ENCODE results near the gene NPRL2.

Gene NPRL2

GRCh38 chr3:50322115-50322385 is 28.5 kb downstream of the NPRL2 start:
- peaks cover 31% of the 10 kb centered on the region for H3K4me1 ChIP-seq (ENCODE audit: control insufficient read depth, insufficient read depth, low read length)
- 5% methylated on average over 14 of the region's 14 CpGs for WGBS, 2 experiments
- H3K27ac ChIP-seq (ENCODE audit: insufficient read depth, low read depth, low read length, poor library complexity, severe bottlenecking) = no peak overlapping the region
- H3K36me3 ChIP-seq (ENCODE audit: control insufficient read depth, insufficient read depth, low read length) = peaks cover 24% of the 10 kb centered on the region
- no peaks in the 10 kb centered on the region for H3K9me3 ChIP-seq (ENCODE audit: control insufficient read depth, low read length)
- H3K4me3 ChIP-seq (ENCODE audit: insufficient read depth, low read depth, low read length) = peak overlapping the region; percentile 89
- no peaks in the 10 kb centered on the region for H3K27me3 ChIP-seq (ENCODE audit: control insufficient read depth, insufficient read depth, low read length, poor library complexity, severe bottlenecking)

DNA sequence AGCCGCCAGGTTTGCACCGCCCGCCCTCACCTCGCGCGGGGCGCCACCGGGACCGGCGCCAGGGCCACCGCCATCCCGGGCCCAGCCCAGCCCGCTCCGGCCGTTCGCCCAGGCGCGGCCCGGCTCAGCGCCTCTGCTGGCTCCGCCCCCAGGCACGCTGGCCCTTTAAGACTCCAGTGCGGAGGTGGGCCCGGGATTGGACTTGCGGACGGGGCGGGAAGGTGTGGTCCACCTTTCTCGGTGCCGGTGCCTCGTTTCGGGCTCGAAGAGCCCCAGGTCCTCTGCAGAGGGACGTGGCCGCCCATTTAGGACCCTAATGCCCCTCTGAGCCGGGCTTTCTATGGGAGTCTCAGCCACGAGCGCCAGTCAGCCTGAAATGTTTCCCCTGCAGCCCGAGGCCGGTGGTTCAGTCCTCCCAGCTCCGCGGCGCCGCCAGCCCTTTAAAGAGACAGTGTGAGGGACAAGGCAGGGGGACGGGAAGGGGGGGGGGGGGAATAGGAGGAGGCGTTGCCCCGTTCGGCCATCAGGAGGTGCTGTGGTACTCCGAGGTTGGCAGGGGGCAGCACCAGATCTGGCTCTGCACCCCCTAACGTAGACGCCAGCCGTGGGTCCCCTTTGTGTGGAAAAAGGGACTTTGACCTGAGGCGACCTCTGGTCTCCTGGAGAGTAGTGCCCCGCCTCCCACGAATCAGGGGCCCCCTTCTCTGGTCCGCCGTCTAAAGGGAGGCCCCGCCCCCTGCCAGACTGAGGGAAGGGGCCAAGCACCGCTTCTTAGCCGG is 29.1 kb downstream of the NPRL2 start:
- peaks cover 24% of the 10 kb centered on the region for H3K36me3 ChIP-seq (ENCODE audit: control insufficient read depth, insufficient read depth, low read length)
- 0% methylated on average over 59 of the region's 59 CpGs for WGBS, 2 experiments
- H3K27ac ChIP-seq (ENCODE audit: insufficient read depth, low read depth, low read length, poor library complexity, severe bottlenecking) = peak overlapping the region; percentile 99
- H3K27me3 ChIP-seq (ENCODE audit: control insufficient read depth, insufficient read depth, low read length, poor library complexity, severe bottlenecking) = no peaks in the 10 kb centered on the region
- H3K4me3 ChIP-seq (ENCODE audit: insufficient read depth, low read depth, low read length) = peak overlapping the region; percentile 89
- H3K4me1 ChIP-seq (ENCODE audit: control insufficient read depth, insufficient read depth, low read length) = peaks cover 29% of the 10 kb centered on the region
- H3K9me3 ChIP-seq (ENCODE audit: control insufficient read depth, low read length) = no peaks in the 10 kb centered on the region

DNA sequence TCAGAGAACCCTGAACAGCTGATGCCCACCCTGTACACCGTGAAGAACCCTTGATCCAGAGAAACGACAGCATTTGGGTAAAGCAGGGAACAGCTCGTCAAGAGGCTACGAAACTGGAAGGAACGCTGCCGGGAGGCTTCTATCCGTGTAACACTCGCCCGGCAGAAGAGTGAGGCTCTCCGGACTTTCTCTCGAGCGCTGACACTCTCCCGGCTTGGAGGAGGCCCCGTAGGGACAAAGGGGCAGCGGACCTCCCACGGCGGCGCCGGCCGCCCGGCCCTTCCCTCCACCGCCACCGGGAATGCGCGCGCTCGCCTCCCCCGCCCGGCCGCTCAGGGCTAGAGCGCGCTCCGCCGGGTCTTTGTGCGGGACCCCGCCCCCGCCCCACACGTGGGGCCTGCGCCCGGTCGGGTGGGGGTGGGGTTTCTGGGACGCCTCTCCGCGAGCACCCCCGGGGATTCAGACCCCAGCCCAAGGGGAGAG is 29.7 kb downstream of the NPRL2 start:
- 0 to 1% methylated on average over 45 of the region's 45 CpGs for WGBS, 2 experiments
- H3K27ac ChIP-seq (ENCODE audit: insufficient read depth, low read depth, low read length, poor library complexity, severe bottlenecking) = peak overlapping the region; percentile 99
- H3K4me3 ChIP-seq (ENCODE audit: insufficient read depth, low read depth, low read length) = peak overlapping the region; percentile 89
- peaks cover 29% of the 10 kb centered on the region for H3K4me1 ChIP-seq (ENCODE audit: control insufficient read depth, insufficient read depth, low read length)
- no peaks in the 10 kb centered on the region for H3K9me3 ChIP-seq (ENCODE audit: control insufficient read depth, low read length)
- H3K27me3 ChIP-seq (ENCODE audit: control insufficient read depth, insufficient read depth, low read length, poor library complexity, severe bottlenecking) = no peaks in the 10 kb centered on the region
- H3K36me3 ChIP-seq (ENCODE audit: control insufficient read depth, insufficient read depth, low read length) = peaks cover 22% of the 10 kb centered on the region

- Histone ChIP-seq H3K36me3 (ENCODE audit: control insufficient read depth, insufficient read depth, low read length) (peaks cover 20% of the 10 kb centered on the region), H3K9me3 (ENCODE audit: control insufficient read depth, low read length) (no peaks in the 10 kb centered on the region), H3K4me1 (ENCODE audit: control insufficient read depth, insufficient read depth, low read length) (peaks cover 29% of the 10 kb centered on the region), H3K27ac (ENCODE audit: insufficient read depth, low read depth, low read length, poor library complexity, severe bottlenecking) (no peak overlapping the region), H3K4me3 (ENCODE audit: insufficient read depth, low read depth, low read length) (peak overlapping the region; percentile 89), H3K27me3 (ENCODE audit: control insufficient read depth, insufficient read depth, low read length, poor library complexity, severe bottlenecking) (no peaks in the 10 kb centered on the region)
- 93% methylated on average over 29 of the region's 29 CpGs for WGBS, 2 experiments
Measured at GRCh38 chr3:50319894-50320625, 30.5 kb downstream of the NPRL2 start.

GRCh38 chr3:50319181-50319893 is 31.2 kb downstream of the NPRL2 start:
- Histone ChIP-seq H3K27ac (ENCODE audit: insufficient read depth, low read depth, low read length, poor library complexity, severe bottlenecking) (no peak overlapping the region), H3K36me3 (ENCODE audit: control insufficient read depth, insufficient read depth, low read length) (peaks cover 20% of the 10 kb centered on the region), H3K4me1 (ENCODE audit: control insufficient read depth, insufficient read depth, low read length) (peaks cover 29% of the 10 kb centered on the region), H3K27me3 (ENCODE audit: control insufficient read depth, insufficient read depth, low read length, poor library complexity, severe bottlenecking) (no peaks in the 10 kb centered on the region), H3K9me3 (ENCODE audit: control insufficient read depth, low read length) (no peaks in the 10 kb centered on the region), H3K4me3 (ENCODE audit: insufficient read depth, low read depth, low read length) (no peak overlapping the region)
- WGBS, 2 experiments = 96% methylated on average over 16 of the region's 16 CpGs

DNA sequence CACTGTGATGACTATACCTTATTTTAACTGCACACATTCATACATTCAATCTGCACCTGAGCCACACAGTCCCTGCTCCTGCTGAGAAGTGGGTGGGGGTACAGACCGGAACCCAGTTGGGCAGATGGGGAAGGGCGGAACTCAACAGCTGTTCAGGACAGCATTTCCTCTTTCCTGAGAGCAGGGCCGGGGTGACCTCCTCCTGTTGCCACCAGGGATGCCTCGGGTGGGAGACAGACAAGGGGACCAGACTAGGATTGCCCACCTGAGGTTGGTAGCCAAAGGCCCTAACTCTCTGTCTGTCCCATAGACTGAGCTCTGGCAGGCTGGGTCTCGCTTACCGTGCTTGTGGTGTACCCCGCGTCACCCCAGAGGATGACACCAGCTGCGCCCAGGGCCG is 32.0 kb downstream of the NPRL2 start:
- H3K27ac ChIP-seq (ENCODE audit: insufficient read depth, low read depth, low read length, poor library complexity, severe bottlenecking) = no peak overlapping the region
- peaks cover 20% of the 10 kb centered on the region for H3K36me3 ChIP-seq (ENCODE audit: control insufficient read depth, insufficient read depth, low read length)
- H3K9me3 ChIP-seq (ENCODE audit: control insufficient read depth, low read length) = no peaks in the 10 kb centered on the region
- no peaks in the 10 kb centered on the region for H3K27me3 ChIP-seq (ENCODE audit: control insufficient read depth, insufficient read depth, low read length, poor library complexity, severe bottlenecking)
- peaks cover 29% of the 10 kb centered on the region for H3K4me1 ChIP-seq (ENCODE audit: control insufficient read depth, insufficient read depth, low read length)
- 96% methylated on average over 10 of the region's 10 CpGs for WGBS, 2 experiments
- H3K4me3 ChIP-seq (ENCODE audit: insufficient read depth, low read depth, low read length) = no peak overlapping the region

GRCh38 chr3:50318163-50318562 is 32.4 kb downstream of the NPRL2 start:
- Histone ChIP-seq H3K27ac (ENCODE audit: insufficient read depth, low read depth, low read length, poor library complexity, severe bottlenecking) (no peak overlapping the region), H3K36me3 (ENCODE audit: control insufficient read depth, insufficient read depth, low read length) (peaks cover 20% of the 10 kb centered on the region), H3K4me1 (ENCODE audit: control insufficient read depth, insufficient read depth, low read length) (peaks cover 29% of the 10 kb centered on the region), H3K27me3 (ENCODE audit: control insufficient read depth, insufficient read depth, low read length, poor library complexity, severe bottlenecking) (no peaks in the 10 kb centered on the region), H3K9me3 (ENCODE audit: control insufficient read depth, low read length) (no peaks in the 10 kb centered on the region), H3K4me3 (ENCODE audit: insufficient read depth, low read depth, low read length) (no peak overlapping the region)
- 96% methylated on average over 11 of the region's 11 CpGs for WGBS, 2 experiments

DNA sequence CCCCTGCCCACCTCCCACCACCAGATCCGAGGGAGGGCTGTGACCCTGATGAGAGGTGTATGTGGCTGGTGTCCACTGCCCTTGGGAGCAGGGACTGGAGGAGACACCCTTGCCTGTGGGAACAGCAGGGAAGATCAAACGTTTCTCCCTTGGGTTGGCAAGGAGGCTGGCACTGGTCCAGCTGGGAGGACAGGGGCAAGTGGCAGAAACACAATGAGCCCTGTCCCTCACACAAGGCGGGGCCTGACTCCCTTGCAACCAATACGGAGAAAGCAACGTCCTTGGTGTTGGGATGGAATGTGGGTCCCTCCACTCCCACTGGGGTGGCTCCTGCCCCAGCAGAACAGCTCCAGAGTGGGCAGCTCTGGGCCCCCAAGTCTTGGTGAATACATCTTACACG is 33.3 kb downstream of the NPRL2 start:
- 90 to 93% methylated on average over 6 of the region's 6 CpGs for WGBS, 2 experiments
- Histone ChIP-seq H3K4me3 (ENCODE audit: insufficient read depth, low read depth, low read length) (no peak overlapping the region), H3K36me3 (ENCODE audit: control insufficient read depth, insufficient read depth, low read length) (peaks cover 20% of the 10 kb centered on the region), H3K27me3 (ENCODE audit: control insufficient read depth, insufficient read depth, low read length, poor library complexity, severe bottlenecking) (no peaks in the 10 kb centered on the region), H3K9me3 (ENCODE audit: control insufficient read depth, low read length) (no peaks in the 10 kb centered on the region), H3K27ac (ENCODE audit: insufficient read depth, low read depth, low read length, poor library complexity, severe bottlenecking) (no peak overlapping the region), H3K4me1 (ENCODE audit: control insufficient read depth, insufficient read depth, low read length) (peaks cover 20% of the 10 kb centered on the region)

- WGBS, 2 experiments = 86 to 87% methylated on average over 9 of the region's 9 CpGs
- Histone ChIP-seq H3K4me3 (ENCODE audit: insufficient read depth, low read depth, low read length) (no peak overlapping the region), H3K27ac (ENCODE audit: insufficient read depth, low read depth, low read length, poor library complexity, severe bottlenecking) (no peak overlapping the region), H3K36me3 (ENCODE audit: control insufficient read depth, insufficient read depth, low read length) (peaks cover 20% of the 10 kb centered on the region), H3K9me3 (ENCODE audit: control insufficient read depth, low read length) (no peaks in the 10 kb centered on the region), H3K4me1 (ENCODE audit: control insufficient read depth, insufficient read depth, low read length) (peaks cover 16% of the 10 kb centered on the region), H3K27me3 (ENCODE audit: control insufficient read depth, insufficient read depth, low read length, poor library complexity, severe bottlenecking) (no peaks in the 10 kb centered on the region)
Measured at GRCh38 chr3:50316657-50317242, 33.8 kb downstream of the NPRL2 start.

DNA sequence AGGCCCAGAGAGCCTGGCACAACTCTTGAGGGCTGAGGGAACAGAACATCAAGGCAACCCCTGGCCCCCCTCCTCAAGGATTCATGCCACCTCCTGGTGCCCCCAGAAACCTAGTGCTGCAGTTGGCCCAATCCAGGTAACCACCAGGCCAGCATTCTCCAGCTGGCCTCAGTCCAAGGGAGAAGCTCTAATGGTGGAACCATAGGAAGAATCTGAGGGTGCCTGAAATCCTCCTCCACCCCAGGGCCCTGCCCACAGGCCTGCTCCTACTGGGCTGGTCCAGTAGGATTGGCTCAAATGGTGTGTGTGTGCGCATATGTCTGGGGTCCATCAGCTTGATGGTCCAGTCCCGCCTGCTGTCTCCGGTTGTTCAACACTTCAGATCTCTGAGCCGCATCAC is 35.8 kb downstream of the NPRL2 start:
- H3K4me1 ChIP-seq (ENCODE audit: control insufficient read depth, insufficient read depth, low read length) = peaks cover 8% of the 10 kb centered on the region
- H3K36me3 ChIP-seq (ENCODE audit: control insufficient read depth, insufficient read depth, low read length) = peaks cover 20% of the 10 kb centered on the region
- WGBS, 2 experiments = 92 to 95% methylated on average over 4 of the region's 4 CpGs
- H3K9me3 ChIP-seq (ENCODE audit: control insufficient read depth, low read length) = no peaks in the 10 kb centered on the region
- no peak overlapping the region for H3K27ac ChIP-seq (ENCODE audit: insufficient read depth, low read depth, low read length, poor library complexity, severe bottlenecking)
- no peak overlapping the region for H3K4me3 ChIP-seq (ENCODE audit: insufficient read depth, low read depth, low read length)
- H3K27me3 ChIP-seq (ENCODE audit: control insufficient read depth, insufficient read depth, low read length, poor library complexity, severe bottlenecking) = no peaks in the 10 kb centered on the region

Data from ectodermal cell (in vitro differentiated cells).